GM20000 (cell line): ENCODE data around the gene OR2M3.
"Not testable (repeated sequence)": the region's sequence is repeated elsewhere in the genome, so short reads cannot be mapped to it uniquely, and the experiment has no call there.

Source experiments
- DNase-seq: peaks from one replicate; pipeline ENCODE4 v3.0.0; 2012; ENCODE audit warnings: low spot score
- CTCF ChIP-seq: IDR thresholded peaks from 2 replicates; pipeline ENCODE4 v1.5.1; 2012; ENCODE audit warnings: mild to moderate bottlenecking, control low read depth; ENCODE audit errors: extremely low read depth, missing control alignments

OR2M3 gene

GRCh38 chr1:248231117-248231516 lies 34.1 kb downstream of the OR2M3 start, which contains the start of gene OR2M4:
TSS of gene OR2M4 (plus strand) at chr1:248231417. CDS start at chr1:248238929, 7,512 bp downstream.
- no peak for DNase-seq
- no peak for TF ChIP-seq CTCF

GRCh38 chr1:248239478-248239877 lies 42.4 kb downstream of the OR2M3 start:
- TF ChIP-seq CTCF: no peak
- no peak for DNase-seq

- DNase-seq: peak; percentile 59
- peak; percentile 67 for TF ChIP-seq CTCF
Observed at GRCh38 chr1:248243204-248243603, 46.1 kb downstream of the OR2M3 start.

- not testable (repeated sequence) for DNase-seq
Observed at GRCh38 chr1:248259309-248259708, 62.2 kb downstream of the OR2M3 start.
